Measurements from ENCODE around the gene TSHZ2. TPM values are rescaled to one million over a fixed set of nuclear protein-coding genes. Genes with fewer than 3 reads are reported as not detected.

The TSHZ2 gene
- total and polyA plus RNA-seq, 9 of the 15 experiments (the other 6 are each of a cell fraction or from before 2014, with no cell fraction given): 0.03 to 0.20 (median 0.05) TPM; not detected in 4

- no peak overlapping the region for H3K27ac ChIP-seq (ENCODE audit: extremely low read depth, low read depth, low read length)
- ATAC-seq (no peak), FAIRE-seq (no peak), DNase-seq (ENCODE audit: extremely low read depth in 1 of 4, low spot score in 3 of 4) (no peak)
- H3K9ac ChIP-seq (ENCODE audit: insufficient read depth in 1 of 2, low read depth in 2 of 2, low read length in 2 of 2): no peak overlapping the region
- POLR2A ChIA-PET: interaction anchor here (0.6 kb wide), 1 partner anchor 190 kb away, joined by 3 read pairs; no protein-coding TSS in a partner anchor
- H4K20me1 ChIP-seq (replicated peaks; ENCODE audit: control insufficient read depth, insufficient read depth, low read length): no peaks in the 10 kb centered on the region
- no peaks in the 10 kb centered on the region for H3K36me3 ChIP-seq (ENCODE audit: control insufficient read depth, insufficient read depth, low read length)
- no TSS peak for BruUV-seq (replicated peaks)
- no peak for TF ChIP-seq IRF9 (tag; IDR thresholded peaks at IDR 0.05)
- no peak for TF ChIP-seq ZBTB49 (CRISPR knock-in tag; IDR thresholded peaks at IDR 0.05; ENCODE audit: borderline replicate concordance)
- no peak for TF ChIP-seq E4F1 (CRISPR knock-in tag; IDR thresholded peaks at IDR 0.05; ENCODE audit: borderline replicate concordance)
- TF ChIP-seq ZNF12 (CRISPR knock-in tag; IDR thresholded peaks at IDR 0.05): no peak
- no peak for TF ChIP-seq JUNB (CRISPR knock-in tag; conservative IDR thresholded peaks at IDR 0.05)
- TF ChIP-seq ZBTB9 (CRISPR knock-in tag; IDR thresholded peaks at IDR 0.05): no peak
- TF ChIP-seq SFPQ (IDR thresholded peaks at IDR 0.05; ENCODE audit: low read depth, low read length): no peak
- no peaks in the 10 kb centered on the region for H3K9me3 ChIP-seq (replicated peaks; ENCODE audit: control insufficient read depth, insufficient read depth, low read depth, low read length)
- no peaks in the 10 kb centered on the region for H3K9me1 ChIP-seq (ENCODE audit: control insufficient read depth, insufficient read depth, low read length)
- no peak overlapping the region for H3K4me3 ChIP-seq
- H3K79me2 ChIP-seq (ENCODE audit: control insufficient read depth, insufficient read depth, low read length): no peaks in the 10 kb centered on the region
- CTCF ChIA-PET (ENCODE audit: low intra/inter-chr PET ratio): interaction anchor here (0.6 kb wide), 1 partner anchor 125 kb away, joined by 5 read pairs; no protein-coding TSS in a partner anchor
- H2AFZ ChIP-seq (ENCODE audit: low read depth, low read length): no peak overlapping the region
- H3K4me1 ChIP-seq (replicated peaks in 1 of 2; ENCODE audit: control insufficient read depth in 2 of 2, insufficient read depth in 2 of 2, low read length in 2 of 2): peaks cover 0 to 4% of the 10 kb centered on the region in 2 experiments; a peak in 1 of 5 replicates
- H3K4me2 ChIP-seq (ENCODE audit: insufficient read depth, low read length): no peak overlapping the region
- in situ Hi-C loops (cut with MboI): no loop called here
- WGBS (ENCODE audit: insufficient coverage, low coverage, missing lambda C conversion rate): 13% methylated on average over 3 of the region's 3 CpGs
- intact Hi-C loops (cut with micrococcal nuclease): loop anchor here (10.0 kb wide), 1 partner anchor 639 kb away; no protein-coding TSS in a partner anchor
- H3K27me3 ChIP-seq (ENCODE audit: control insufficient read depth in 2 of 2, insufficient read depth in 2 of 2, low read length in 2 of 2): peaks cover 5 to 16% of the 10 kb centered on the region in 2 experiments; a peak in 3 of 5 replicates
Observed at GRCh38 chr20:53425941-53426340, 453.8 kb downstream of the TSHZ2 start.
